GM12891 (cell line): ENCODE results near the gene HSP90AB1.

Experiments
- PAX5 ChIP-seq: IDR thresholded peaks from 2 replicates; pipeline ENCODE4 v1.6.1; 2011; ENCODE audit warnings: low read length, moderate library complexity, mild to moderate bottlenecking; ENCODE audit not compliant: insufficient read depth, severe bottlenecking
- POLR2A ChIP-seq: IDR thresholded peaks from 2 replicates; pipeline ENCODE4 v1.6.1; 2011; ENCODE audit warnings: low read depth, low read length, control low read depth
- POLR2AphosphoS5 ChIP-seq: IDR thresholded peaks from 2 replicates; pipeline ENCODE4 v1.6.1; 2011; ENCODE audit warnings: low read depth, low read length, control low read depth
- TAF1 ChIP-seq: IDR thresholded peaks from 2 replicates; pipeline ENCODE4 v1.6.1; 2011; ENCODE audit warnings: low read depth, low read length, control low read depth

DNA sequence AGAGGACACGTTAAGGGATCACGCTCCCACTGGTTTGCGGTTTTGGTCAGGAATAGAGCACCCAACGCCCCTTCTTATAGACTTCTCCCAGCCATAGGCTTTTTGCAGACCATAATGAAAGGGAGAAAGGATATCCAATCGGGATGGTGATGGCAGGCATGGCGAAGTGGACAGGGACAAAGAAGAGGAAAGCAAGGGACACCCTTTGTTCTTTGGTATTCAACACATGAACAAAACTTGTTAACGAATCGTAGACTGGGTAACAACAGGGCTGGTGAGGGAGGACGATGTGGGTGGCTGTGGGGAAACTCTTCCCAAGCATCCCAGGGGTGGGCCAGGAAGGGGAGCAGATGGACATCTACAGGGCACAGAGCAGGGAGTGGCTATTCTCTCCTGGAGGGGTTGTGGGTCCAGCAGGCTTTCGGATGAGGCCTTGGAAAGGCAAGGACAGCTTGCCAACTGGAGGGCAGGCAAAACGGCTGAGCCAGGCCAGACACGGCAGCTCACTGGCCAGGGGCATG is 1.4 kb upstream of the HSP90AB1 start:
- TF ChIP-seq POLR2A, result no peak
- no peak for TF ChIP-seq POLR2AphosphoS5
- no peak for TF ChIP-seq TAF1
- TF ChIP-seq PAX5, result no peak
